ENCODE data around the gene LIMS2.

DNA sequence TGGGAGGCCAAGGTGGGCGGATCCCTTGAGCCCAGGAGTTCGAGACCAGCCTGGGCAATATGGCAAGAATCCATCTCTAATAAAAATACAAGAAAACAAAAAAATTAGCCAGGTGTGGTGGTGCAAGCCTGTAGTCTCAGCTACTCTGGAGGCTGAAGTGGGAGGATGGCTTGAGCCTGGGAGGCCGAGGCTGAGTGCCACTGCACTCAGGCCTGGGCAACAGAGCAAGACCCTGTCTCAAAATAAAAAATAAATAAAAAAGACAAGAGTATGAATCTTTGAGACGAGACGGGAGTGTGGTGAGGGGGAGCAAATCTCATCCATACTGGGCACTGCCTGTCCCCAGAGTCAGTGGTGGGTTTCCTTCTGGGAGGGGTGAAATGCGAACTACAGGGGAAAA is 17.2 kb downstream of the LIMS2 start:
- TF ChIP-seq, protein P1, sequence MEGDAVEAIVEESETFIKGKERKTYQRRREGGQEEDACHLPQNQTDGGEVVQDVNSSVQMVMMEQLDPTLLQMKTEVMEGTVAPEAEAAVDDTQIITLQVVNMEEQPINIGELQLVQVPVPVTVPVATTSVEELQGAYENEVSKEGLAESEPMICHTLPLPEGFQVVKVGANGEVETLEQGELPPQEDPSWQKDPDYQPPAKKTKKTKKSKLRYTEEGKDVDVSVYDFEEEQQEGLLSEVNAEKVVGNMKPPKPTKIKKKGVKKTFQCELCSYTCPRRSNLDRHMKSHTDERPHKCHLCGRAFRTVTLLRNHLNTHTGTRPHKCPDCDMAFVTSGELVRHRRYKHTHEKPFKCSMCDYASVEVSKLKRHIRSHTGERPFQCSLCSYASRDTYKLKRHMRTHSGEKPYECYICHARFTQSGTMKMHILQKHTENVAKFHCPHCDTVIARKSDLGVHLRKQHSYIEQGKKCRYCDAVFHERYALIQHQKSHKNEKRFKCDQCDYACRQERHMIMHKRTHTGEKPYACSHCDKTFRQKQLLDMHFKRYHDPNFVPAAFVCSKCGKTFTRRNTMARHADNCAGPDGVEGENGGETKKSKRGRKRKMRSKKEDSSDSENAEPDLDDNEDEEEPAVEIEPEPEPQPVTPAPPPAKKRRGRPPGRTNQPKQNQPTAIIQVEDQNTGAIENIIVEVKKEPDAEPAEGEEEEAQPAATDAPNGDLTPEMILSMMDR (IDR thresholded peaks at IDR 0.05), result no peak
- no peak for TF ChIP-seq POLR2A (IDR thresholded peaks at IDR 0.05)

Measured in right lobe of liver (tissue), 4 donors.